HTR-8/SVneo (cell line): ENCODE results near the gene SLC5A8.

ENCODE experiments used
- DNase-seq: peaks from one replicate; pipeline ENCODE4 v3.0.0; 2011; ENCODE audit warnings: low spot score, mixed read lengths; ENCODE audit not compliant: insufficient read length
- FAIRE-seq: peaks from 2 replicates; lab custom pipeline; 2011; peaks lifted over from hg19 to GRCh38; lab: Jason Lieb, UNC

Gene SLC5A8

DNA sequence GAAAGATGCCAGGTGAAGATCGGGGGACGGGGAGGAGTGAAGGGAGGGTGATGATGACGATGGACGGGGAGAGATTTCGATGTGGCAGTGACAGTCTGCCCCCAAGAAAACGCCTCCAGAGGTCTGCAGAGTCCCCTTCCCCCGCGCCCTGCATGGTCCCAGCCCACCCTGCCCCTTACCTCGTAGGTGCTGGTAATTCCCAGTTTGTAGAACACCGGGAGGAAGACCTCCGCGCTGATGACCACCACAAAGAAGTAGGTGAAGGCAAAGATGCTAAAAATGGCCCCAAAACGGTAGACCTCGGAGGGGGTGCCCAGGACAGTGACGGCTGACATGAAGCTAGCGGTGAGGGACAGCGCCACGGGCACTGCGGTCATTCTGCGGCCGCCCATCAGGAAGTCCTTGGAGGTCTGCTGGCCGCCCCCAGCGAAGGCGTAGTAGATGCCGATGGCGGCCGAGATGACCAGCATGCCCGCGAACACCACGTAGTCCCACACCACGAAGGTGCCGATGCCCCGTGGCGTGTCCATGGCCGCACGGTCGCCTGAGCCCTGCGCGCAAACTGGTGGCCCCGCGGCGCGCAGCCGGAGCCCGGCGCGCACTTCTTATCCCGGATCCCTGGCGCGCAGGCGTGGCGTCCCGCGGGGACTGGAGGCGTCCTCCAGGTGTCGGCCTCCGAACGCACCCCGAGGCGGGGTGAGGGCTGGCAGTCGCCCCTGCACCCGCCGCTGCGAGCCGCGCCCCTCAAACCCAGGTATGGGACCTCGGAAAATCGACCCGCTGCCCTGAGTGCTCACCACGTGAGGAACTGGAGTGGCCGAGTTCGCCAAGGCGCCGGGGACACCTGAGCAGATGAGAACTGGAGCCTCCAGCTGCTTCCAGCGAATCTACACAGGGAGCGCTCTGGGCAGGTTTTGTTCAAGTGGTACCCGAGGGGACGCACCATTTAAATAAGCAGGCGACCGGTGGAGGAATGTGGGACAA lies at the start of gene SLC5A8:
TSS of gene SLC5A8 (minus strand) at position 920 of the 984 bp plus-strand sequence. CDS start at position 530, 390 bp downstream.
- no peak for FAIRE-seq
- no peak for DNase-seq

DNA sequence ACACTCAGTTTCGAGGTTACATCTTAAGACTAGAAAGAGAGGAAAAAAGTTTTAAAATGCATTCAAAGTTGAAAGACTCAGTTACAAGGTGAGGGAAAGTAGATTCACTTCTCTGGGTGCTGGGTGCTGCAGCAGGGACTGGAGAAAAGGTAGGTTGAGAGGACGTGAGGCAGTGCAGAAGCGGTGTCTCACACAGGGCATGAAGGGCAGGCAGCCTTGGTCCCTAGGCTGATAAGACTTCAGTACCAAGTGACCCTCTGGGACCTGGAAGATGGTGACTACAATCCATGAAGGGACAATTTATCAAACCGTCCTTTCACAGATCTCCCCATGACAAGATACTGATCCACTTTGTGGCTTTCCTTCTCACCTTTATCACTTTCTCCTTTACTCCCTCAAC lies 47.3 kb upstream of the SLC5A8 start:
- FAIRE-seq (no peak), DNase-seq (no peak)

DNA sequence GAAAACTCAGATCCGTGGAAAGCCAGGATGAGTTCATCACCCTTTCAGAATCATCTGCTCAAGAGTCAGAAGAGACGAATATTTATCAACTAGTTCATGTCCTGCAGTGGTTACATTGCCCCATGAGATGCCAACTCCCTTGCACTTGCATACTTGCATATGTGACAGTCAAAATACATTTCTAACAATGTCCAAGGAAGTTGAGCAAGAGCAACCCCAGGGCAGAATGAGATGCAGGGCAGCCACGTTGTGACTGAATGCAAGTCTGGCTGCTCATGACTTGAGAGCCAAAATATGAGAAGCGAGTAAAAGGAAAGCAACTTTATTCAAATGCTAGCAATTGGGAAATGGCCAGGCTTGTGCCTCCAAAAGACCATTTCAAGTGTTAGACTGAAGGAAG lies 46.2 kb upstream of the SLC5A8 start:
- FAIRE-seq (no peak), DNase-seq (no peak)

DNA sequence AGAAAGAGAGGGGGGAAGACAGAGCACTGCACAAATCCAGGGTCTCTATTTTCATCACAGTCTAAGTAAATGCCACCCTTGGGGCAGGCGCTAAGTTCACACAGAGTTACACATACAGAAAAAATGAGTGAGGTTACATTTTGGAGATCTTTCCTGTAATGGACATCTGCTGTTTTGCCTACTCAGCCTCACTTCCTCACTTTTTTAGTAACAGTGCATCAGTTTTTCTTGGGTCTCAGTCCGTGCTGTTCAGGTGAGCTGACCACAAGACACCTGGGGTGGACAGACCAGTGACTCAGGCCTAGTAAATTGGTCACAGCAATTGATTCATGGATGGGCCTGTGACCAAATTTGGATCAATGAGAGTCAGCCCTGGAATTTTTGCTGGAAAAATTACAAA lies 33.6 kb upstream of the SLC5A8 start:
- no peak for DNase-seq
- FAIRE-seq = no peak

DNA sequence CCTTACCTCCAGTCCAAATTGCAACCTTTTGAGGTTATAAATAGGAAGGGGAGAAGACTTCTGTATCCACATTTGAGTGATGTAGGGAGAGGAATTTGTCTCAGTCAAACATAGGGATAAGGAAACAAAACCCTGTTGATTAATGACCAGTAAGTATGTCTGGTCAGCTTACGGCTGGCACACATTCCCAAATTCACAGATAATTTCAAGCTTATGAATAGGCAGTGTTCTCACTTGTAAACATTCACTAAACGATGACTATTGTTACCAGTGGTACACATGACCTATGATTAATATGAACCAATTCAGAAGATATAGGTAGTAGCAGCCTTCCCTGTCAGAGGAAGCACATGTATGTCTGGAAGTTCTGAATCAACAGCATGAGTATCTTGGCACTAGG lies 33.0 kb upstream of the SLC5A8 start:
- no peak for FAIRE-seq
- no peak for DNase-seq

DNA sequence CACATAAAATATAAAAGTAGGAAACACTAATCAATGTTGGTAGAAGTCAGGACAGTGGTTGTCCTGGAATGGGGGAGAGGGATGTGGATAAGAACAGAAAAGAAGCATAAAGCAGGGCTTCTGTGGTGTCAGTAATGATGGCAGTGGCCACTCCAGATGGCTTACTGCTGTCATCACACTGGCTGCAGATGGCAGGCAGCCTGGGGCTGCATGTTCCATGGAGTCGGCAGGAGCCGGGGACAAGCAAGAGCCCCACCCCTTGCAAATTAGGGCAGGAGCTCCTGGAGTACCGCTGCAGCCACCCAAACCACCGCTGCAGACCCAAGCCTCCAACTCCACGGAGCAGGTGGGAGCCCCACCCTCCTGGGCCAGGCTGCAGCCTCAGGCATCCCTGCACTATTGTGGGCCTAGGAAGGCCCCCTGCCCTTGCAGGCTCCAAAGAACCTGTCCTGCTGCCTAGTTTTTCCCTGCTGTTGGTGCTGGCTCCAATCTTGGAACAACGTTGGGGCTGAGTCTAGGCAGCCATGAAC lies 28.8 kb upstream of the SLC5A8 start:
- DNase-seq (no peak), FAIRE-seq (no peak)

DNA sequence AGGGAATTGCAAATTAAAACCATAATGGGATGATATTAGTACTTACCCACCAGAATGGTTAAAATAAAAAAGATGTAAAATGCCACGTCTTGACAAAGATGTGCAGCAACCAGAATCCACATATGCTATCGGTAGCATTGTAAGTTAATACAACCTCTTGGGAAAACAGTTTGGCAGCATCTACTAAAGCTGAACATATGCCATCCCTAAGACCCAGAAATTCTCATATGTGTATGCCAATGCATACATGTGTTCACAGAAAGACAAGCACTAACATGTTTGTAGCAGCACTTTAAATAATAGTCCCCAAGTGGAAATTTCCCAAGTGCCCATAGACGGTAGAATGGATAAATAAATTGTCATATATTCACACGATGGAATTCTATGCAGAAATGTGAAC lies 28.3 kb upstream of the SLC5A8 start:
- no peak for DNase-seq
- no peak for FAIRE-seq

GRCh38 chr12:101235686-101236085 lies 25.6 kb upstream of the SLC5A8 start:
- DNase-seq (no peak), FAIRE-seq (no peak)

DNA sequence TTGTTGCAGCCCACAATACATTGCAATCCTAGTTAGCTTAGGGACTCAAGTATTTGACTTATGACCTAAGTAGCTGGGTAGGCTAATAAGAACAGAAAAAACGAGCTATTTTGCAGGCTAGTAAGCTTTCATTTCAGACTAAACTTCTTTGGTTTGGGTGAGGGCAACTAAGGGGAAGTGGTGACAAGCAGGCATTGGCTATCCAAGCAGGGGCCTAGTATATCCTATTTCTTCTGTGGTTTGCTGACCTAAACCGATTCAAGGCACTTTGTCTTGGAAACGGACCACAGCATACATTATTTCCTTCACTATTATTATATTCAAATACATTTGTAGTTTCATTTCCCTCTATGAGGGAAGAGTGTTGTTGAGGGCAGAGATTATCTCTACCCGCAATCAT lies 21.6 kb upstream of the SLC5A8 start:
- FAIRE-seq (no peak), DNase-seq (no peak)

- peak; percentile 4 for FAIRE-seq
- peak; percentile 10 for DNase-seq
Measured at GRCh38 chr12:101230547-101230946, 20.5 kb upstream of the SLC5A8 start.

- FAIRE-seq = no peak
- DNase-seq = no peak
Measured at GRCh38 chr12:101229841-101230241, 19.8 kb upstream of the SLC5A8 start.

- FAIRE-seq (no peak), DNase-seq (no peak)
Measured at GRCh38 chr12:101221301-101221700, 11.3 kb upstream of the SLC5A8 start.

DNA sequence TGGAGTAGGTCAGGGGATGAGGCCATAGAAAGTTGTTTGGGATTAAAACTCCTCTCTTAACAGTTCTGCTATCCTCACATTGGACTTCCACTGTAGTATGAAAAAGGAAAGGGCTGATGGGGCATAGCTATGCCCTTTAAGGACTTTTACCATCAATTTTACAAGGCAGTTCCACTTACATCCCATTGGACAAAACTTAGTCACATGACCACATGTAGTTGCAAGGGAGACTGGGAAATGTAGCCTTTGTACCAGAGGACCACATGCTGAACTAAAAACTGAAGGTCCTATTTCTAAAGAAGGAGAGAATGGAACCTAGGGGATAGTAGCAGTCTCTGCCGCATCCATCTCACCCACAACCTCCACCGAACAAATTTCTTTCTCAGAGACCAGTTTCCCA lies 6.8 kb upstream of the SLC5A8 start:
- DNase-seq (no peak), FAIRE-seq (no peak)

DNA sequence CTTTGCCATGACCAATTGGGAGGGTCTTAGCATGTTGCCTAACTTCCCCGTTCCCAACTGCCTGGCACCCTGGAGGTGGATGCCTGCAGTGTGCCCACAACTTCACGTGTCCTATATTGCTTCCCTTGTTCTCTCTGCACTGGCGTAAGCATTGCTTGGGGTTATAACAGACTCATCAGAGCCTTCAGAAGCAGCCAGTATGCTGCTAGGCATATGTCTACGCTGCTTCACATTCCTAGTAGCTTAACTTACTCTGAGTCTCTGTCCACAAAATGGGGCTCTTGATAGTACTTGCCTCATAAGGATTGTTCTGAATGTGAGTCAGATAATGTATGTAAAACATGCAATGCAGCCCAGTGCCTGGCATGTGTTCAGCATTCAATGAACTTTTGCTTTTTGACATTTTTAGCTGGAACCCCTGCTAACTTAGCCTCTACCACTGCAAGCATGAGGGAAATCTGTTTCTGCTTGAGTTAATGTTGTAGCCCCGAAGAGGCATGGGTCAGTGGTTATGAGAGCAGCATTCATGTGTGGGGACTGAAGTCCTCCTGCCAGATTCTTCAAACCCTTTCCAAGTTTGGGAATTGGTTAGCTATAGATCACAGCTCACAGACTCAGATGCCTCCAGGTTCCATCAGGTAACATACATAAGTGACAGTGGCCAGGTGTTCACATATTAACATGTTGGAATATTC lies 2.8 kb downstream of the SLC5A8 start:
- DNase-seq (no peak), FAIRE-seq (peak; percentile 38)

DNA sequence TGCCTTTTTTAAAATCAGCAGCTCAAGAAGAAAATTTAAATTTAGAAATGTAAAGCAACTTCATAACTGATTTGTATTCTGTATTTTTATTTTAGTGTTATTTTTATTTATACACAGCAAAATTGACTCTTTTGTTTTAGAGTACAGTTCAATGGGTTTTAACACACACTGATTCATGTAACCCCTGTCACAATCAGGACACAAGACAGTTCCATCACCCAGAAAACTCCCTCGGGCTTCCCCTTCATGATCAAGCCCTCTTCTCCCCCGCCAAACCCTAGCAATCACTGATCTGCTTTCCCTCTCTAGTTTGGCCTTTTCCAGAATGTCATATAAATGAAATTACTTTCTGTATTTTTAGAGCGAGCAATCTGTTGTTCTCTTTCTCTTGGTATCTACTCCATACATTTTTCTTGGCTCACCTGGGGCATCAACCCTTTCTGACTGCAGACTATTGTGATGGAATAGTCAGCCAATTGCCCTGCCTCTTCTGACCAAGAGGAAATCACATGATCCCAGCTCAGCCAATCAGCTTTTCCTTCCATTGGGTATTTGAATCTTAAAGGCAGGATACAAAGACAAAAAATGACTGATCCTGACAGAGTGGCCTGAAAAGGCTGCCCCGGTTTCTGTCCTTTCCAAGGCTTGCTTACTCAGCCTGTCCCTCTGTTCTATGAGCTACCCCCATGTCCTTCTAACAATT lies 5.3 kb downstream of the SLC5A8 start:
- FAIRE-seq (no peak), DNase-seq (no peak)

DNA sequence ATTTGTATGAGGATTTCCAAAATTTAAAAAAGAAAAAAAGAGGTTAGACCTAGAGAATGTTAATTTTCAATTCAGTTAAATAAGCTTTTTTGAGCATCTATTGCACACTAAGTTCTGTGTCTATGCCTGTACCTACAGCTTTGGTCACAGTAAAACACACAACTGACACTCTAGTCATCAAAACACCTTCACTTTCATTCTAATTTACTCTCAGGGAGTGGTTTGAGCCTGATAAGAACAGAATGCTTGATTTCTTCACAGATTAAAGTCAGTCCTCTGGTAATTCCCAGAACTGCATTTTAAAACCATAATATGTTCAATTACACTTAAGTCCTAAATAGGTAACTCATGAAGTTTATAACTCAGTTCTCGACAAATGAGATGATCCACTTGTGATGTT lies 9.2 kb downstream of the SLC5A8 start:
- FAIRE-seq = no peak
- DNase-seq = no peak

DNA sequence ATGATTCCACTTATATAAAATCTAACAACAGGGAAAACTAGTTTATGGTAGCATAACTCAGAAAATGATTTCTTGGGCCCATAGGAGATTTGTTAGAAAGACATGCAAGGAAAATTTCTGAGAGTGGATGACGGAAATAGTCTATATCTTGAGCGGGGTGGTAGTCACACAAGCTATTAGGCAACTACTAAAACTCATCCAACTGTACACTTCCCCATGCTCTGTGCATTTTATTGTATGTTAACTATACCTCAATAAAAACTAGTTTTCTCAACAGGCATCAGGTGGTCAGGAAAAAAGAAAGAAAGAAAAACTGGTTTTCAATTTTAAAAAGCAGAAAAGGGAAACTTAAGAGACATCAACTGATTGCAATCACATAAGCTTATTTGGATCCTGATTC lies 9.9 kb downstream of the SLC5A8 start:
- no peak for FAIRE-seq

DNA sequence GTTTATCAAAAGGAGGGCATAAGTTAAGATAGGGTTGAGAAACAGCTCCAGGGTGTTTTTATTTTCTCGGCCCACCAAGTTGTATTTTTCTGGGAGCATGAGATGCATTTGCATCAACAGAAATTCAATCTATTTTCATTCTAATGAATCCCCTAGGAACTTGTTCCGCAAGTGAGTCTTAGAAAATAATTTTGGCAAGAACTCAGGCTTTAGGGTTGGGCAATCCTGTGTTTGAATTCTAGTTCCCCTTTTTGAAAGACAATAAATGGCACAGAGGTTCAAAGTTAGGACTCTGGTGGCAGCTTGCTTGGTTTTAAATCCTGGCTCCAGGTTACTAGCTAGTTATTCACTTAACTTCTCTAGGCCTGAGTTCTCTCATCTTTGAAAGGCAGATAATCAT lies 23.7 kb downstream of the SLC5A8 start:
- DNase-seq (no peak), FAIRE-seq (no peak)

More for the DNA sequence above, 9.9 kb downstream of the SLC5A8 start:
- no peak for DNase-seq

DNA sequence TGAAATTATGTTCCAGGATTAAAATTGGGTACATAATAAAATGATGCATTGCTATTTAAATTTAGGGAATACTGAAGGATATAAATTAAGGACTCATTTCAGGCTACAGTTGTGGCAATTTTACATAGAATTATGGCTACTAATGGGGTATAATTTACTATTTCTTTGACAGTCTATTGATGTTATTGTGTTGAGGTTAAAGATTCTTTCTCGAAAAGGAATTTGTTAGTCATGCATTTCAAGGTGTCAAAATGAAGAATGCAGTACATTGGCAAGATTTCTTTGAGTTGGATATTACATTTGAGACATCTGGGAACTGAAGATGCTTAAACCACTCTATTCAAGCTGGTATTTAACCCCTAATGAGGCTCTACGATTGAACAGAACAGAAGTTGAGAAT lies 28.3 kb downstream of the SLC5A8 start:
- no peak for FAIRE-seq
- peak; percentile 4 for DNase-seq

DNA sequence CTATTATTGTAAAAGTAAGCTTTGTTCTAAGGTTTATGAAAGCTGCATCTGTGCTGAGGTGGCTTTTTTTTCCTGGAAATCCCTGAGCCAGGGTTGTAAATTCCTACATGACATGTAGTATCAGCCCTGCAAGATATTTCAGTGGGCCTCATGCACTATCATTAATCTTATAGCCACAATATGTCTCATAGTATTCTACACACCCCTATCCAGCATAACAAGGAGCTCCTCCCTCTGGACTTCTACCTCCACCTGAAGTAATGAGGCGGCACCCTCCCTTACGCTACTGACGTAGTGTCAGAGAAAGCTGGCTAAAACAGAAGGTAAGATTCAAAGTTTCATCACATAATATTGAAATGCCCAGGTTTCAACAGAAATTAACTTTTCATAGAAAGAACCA lies 35.5 kb downstream of the SLC5A8 start:
- no peak for DNase-seq
- FAIRE-seq = no peak
